Activated CD8-positive, alpha-beta memory T cell treated with anti-CD3 and anti-CD28 coated beads for 24 hours (primary cell): Measurements from ENCODE around the gene VBP1.
"Not testable (repeated sequence)": the region's sequence is repeated elsewhere in the genome, so short reads cannot be mapped to it uniquely, and the experiment has no call there.

Experiments
- DNase-seq: peaks from one replicate; pipeline ENCODE4 v3.0.0-alpha.2; 2020

Gene VBP1, protein sequence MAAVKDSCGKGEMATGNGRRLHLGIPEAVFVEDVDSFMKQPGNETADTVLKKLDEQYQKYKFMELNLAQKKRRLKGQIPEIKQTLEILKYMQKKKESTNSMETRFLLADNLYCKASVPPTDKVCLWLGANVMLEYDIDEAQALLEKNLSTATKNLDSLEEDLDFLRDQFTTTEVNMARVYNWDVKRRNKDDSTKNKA

DNA sequence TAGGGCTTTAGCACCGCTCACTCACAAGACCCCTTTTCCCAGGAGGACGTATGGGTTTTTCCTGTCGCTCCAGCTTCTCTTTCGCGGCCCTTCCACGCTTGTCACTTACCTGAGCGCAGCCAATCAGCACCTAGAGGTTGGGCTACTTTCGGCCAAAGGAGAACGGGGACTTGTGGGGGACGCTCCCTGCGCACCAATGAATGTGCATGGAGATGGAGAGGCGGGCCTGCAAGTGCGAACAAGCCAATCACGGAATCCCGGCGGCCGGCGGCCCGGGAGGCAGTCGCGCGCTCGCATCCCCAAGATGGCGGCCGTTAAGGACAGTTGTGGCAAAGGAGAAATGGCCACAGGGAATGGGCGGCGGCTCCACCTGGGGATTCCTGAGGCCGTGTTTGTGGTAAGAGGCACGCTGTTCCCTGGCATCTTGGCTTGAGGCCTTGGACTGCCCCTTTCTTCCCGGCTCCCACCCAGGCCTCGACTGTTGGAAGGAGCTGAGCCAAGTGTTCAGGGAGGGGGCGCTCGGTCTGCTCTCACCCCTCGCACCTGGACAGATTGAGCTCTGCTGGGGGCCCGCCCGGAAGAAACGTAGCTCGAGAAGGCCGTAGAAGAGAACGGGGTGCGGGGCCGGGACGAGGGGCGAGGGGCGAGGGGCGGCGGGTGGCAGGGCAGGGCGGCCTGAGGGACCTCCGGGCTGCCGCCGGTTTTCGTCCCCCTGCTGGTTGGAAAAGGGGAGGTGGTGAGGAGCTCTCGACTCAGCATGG is at the start of gene VBP1:
Gene VBP1 (plus strand): TSS at position 282 of the 761 bp plus-strand sequence. CDS start 23 bp downstream, at position 305.
- DNase-seq, result peak; percentile 89

GRCh38 chrX:155169881-155170280 is 46.4 kb upstream of the VBP1 start:
- no peak for DNase-seq

DNA sequence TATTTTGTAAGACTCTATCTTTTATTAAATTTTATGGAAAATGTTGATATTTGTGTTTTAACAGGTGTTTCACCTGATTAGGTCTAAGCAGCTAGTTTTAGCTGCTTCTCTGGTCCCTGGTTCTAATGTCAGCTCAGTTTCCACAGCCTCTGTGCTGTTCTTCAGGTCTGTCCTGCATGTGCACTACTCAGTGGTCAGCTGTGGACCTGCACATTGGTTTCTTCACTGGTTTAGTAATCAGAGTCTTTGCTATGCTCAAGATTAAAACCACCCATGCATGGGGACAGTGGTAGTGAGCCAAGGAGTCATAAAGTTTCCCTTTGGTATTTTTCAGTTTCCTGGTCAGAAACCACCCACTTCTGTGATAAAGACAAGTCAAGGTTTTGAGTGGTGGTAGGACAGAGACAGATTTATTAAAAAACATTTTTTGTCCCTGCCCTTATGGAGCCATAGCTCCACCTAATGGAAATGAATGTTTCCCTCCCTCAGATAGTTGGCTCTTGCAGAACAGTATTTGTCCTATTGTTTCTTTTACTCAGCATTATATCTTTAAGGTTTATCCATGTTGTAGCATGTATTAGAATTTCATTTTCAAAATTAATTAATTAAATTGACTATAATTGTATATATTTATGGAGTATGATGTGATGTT is 36.8 kb upstream of the VBP1 start:
- no peak for DNase-seq

DNA sequence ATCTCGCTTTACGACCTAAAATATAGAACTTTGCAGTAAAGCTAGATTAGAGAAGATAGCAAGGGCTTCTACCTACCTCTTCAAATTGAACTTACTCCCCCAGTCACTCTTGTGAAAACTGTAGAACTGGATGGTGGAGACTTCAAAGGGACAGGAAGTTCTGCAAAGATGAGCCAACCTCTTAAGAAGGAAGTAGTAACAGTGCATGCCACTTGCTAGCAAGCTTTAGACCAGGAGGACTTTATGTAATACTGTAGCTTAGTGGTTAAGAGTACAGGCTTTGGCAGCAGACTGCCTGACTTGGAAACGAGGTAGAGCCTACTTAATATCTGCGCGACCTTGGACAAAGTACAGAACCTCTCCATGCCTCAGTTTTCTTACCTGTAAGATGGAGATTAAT is 27.5 kb upstream of the VBP1 start:
- DNase-seq, result no peak

- DNase-seq, result no peak
These were observed 5.1 kb upstream of the VBP1 start for GRCh38 chrX:155211208-155211607.

GRCh38 chrX:155213731-155214130 is 2.5 kb upstream of the VBP1 start:
- no peak for DNase-seq

GRCh38 chrX:155215443-155216178 is 649 bp upstream of the VBP1 start:
- DNase-seq, result no peak

DNA sequence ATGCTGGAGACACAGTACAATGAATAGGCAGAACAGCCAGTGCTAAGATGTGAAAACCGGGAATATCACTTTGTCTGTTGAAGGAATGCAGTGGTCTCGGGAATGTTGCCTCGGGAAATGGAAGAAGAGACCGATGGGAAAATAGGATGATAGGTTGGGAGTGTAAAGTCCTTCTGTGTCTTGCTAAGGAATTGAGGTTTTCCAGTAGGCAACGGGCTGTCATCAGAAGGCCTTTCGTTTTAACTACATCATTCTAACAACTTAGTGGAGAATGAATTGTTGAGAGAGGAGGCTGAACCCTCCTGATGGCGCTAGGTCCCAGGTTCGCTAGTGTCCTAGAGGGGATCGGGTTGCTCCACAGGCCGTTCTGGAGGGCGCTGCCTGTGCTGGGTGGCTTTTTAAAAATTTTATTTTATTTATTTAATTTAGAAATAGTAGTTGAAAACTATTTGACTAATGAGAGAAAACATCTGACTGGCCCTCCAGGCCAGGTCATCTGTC is 730 bp downstream of the VBP1 start:
- no peak for DNase-seq

DNA sequence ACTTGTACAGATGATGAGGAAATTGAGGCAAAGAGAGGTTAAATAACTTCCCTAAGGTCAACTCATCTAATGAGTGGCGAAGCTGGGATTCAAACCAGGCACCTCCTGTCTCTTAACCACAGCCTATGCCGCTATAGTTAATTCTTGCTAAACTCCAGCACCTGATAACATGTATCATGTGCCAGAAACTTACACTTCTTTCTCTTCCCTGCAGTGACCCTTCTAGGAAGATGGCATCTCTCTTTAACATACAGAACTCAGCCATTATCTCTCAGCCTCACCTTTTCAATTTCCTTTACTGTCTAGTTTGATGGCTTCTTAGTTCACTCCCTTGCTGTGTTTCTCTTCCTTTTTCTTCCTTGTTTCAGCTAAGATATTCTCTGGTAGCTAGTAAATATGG is 2.5 kb downstream of the VBP1 start:
- DNase-seq, result no peak

DNA sequence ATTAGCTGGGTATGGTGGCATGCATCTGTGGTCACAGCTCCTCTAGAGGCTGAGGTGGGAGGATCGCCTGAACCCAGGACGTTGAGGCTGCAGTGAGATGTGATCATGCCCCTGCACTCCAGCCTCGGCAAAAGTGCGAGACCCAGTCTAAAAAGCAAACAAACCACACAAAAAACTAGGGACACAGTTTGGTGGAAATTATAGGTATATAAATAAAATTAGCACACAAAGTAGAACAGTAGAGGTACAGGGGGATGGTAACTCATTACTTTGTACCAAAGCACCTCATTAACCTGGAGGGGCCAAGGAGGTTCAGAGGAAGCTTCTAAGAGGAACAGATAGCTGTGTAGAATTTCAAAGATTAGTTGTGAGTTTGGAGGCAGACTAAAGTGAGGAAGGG is 5.1 kb downstream of the VBP1 start:
- no peak for DNase-seq

- not testable (repeated sequence) for DNase-seq
These were observed 7.5 kb downstream of the VBP1 start for GRCh38 chrX:155223746-155224145.

DNA sequence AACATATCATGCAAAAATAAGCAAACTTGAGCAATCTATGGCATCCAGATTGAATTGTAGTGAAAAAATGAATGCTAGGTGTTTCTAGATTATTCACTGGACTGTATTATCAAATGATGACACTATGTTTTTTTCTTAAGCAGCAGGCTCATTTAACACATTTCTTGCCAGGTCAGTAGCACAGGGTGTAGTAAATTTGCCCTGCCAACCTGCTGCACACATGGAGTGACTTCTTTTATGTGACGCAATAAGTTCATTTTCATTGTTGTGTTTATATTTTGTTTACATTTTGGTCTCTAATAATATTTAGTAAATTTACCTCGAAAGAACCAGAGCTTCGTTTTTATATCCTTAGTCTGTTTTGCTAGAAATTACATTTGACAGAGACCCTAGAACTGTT is 9.5 kb downstream of the VBP1 start:
- DNase-seq, result no peak

DNA sequence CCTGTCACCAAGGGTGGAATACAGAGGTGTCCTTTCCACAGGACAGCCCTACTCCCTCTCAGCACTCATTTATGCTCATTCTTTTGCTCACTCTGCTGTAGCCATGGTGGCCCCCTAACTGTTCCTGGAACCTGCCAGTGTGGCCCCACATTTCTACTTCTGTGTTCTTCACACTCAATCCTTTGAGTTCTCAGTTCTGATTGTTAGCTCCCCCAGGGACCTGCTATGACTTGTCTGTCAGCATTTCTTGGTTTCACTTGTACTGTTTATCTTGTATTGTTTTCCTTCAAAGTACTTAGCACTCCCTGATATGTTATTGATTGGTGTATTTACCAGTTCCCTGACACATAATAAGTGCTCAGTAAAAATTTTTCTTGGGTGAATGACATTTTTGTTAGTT is 14.9 kb downstream of the VBP1 start:
- DNase-seq, result no peak

DNA sequence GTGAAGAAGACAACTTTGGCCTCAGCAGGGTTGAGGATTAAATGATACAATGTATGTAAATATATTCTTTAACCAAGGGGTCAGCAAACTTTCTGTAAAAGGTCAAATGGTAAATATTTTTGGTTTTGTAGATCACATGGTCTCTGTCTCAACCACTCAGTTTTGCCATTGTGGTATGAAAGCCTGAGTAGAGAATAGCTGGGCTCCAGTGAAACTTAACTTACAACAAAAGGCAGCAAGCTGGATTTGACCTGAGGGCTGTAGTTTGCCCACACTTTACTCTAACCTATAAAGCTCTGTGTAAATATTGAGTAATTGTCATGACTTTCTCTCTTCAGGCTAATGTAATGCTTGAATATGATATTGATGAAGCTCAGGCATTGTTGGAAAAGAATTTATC is 19.6 kb downstream of the VBP1 start:
- DNase-seq, result no peak

DNA sequence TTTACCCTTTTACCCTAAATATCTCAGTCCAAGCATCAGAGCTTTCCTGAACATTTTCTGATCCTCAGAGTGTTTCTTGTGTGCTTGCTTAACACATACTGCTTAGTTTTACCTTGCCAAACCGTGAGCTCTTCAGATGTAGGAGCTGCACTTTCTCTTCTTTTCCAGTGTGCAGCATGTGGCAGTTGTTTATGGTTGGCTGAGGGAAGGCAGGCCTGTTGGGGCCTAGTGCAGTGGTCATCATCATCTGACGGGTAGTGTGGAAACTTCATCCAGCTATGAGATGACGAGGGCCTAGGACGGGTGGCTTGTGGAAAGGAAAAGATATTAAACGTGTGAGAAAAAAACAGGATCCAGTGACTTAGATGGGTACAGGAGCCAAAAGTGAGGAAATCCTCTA is 21.5 kb downstream of the VBP1 start:
- no peak for DNase-seq

GRCh38 chrX:155242300-155242699 is 26.0 kb downstream of the VBP1 start:
- no peak for DNase-seq

- DNase-seq, result no peak
These were observed 30.5 kb downstream of the VBP1 start for GRCh38 chrX:155246748-155247147.

GRCh38 chrX:155247497-155247896 is 31.2 kb downstream of the VBP1 start:
- DNase-seq, result no peak

- no peak for DNase-seq
These were observed 35.1 kb downstream of the VBP1 start for GRCh38 chrX:155251391-155251790.

DNA sequence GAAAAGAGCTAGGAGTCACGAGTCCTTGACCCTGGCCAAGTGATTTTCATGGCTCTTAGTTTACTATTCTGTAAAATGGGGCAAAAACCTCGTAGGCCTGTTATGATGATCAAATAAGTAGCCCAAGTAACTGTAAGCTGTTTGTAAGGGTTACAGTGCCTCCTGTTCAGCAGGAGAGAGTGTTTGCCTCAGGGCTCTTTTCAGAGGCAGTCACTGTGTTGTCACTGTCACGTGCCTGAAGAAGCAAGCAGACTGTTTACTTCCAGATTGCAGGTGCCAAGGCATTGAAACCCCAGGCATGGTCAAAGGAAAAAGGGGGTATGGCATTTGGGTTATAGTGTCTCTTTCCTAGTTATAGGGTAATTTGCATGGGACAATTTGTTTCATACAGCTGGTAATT is 43.5 kb downstream of the VBP1 start:
- DNase-seq, result no peak

- DNase-seq, result no peak
These were observed 46.9 kb downstream of the VBP1 start for GRCh38 chrX:155262970-155263754.

DNA sequence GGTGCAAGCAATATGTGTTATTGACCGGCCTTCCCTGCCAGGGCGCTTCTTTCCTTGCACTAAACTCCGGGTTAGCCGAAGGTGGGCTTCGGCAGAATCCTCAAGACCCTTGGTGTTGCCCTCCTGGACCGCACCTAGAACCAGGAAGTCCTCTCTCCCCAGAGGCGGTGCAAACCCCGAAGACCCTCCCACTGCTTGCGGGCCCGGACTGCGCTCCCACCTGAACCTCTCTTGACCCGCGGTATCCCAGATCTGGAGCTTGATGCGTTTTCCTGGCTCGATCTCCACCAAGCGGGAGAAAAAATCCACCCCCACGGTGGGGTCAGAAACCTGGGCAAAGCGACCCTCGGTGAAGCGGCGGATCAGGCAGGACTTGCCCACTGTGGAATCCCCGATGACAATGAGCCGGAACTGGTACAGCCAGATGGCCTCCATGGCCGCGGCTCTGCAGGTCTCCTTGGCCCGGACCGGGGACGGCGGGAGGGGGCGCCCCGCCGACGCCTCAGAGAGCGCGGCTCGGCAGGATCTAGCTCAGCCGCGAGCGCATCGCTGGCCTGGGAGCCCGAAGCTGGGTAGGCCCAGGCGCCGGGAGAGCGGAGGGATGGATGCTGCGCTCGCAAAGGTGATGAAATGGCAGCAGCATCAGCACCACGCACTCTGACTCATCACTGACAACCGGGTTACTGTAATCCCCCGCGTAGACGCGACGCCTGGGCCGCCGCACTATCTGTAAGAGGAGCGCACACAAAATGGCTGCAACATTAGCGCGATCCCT is 47.8 kb downstream of the VBP1 start, which contains the start of gene RAB39B:
Gene RAB39B (minus strand): TSS at position 638 of the 775 bp plus-strand sequence. CDS start 203 bp downstream, at position 435.
- DNase-seq, result peak; percentile 86
